ENCODE results near the gene RGS7. TPM values are rescaled to one million over a fixed set of nuclear protein-coding genes. Genes with fewer than 3 reads are reported as not detected.

Gene RGS7
- total RNA-seq, 1 experiment from 2014 or later, result 1.0 TPM

- Mint-ChIP-seq H3K36me3 (ENCODE audit: insufficient read depth, unreplicated experiment) (no peaks in the 10 kb centered on the region), H3K27ac (ENCODE audit: unreplicated experiment) (no peak overlapping the region), H3K9me3 (ENCODE audit: low read depth, unreplicated experiment) (no peaks in the 10 kb centered on the region), H3K4me1 (ENCODE audit: low read depth, unreplicated experiment) (no peaks in the 10 kb centered on the region), H3K27me3 (ENCODE audit: unreplicated experiment) (no peaks in the 10 kb centered on the region), H3K4me3 (ENCODE audit: low read depth, unreplicated experiment) (no peak overlapping the region)
- CTCF ChIA-PET, result no interaction called here
- intact Hi-C loops (cut with micrococcal nuclease; ENCODE audit: unreplicated experiment), result no loop called here
- TF ChIP-seq CTCF (IDR thresholded peaks at IDR 0.05; ENCODE audit: unreplicated experiment), result no peak
- BruUV-seq (replicated peaks), result no TSS peak
- no peak for DNase-seq
Measured at GRCh38 chr1:241317676-241318075, 39.3 kb downstream of the RGS7 start.

GRCh38 chr1:241316372-241316771 is 40.6 kb downstream of the RGS7 start:
- no peaks in the 10 kb centered on the region for H3K36me3 Mint-ChIP-seq (ENCODE audit: insufficient read depth, unreplicated experiment)
- H3K9me3 Mint-ChIP-seq (ENCODE audit: low read depth, unreplicated experiment), result no peaks in the 10 kb centered on the region
- H3K4me3 Mint-ChIP-seq (ENCODE audit: low read depth, unreplicated experiment), result no peak overlapping the region
- H3K27me3 Mint-ChIP-seq (ENCODE audit: unreplicated experiment), result no peaks in the 10 kb centered on the region
- H3K4me1 Mint-ChIP-seq (ENCODE audit: low read depth, unreplicated experiment), result no peaks in the 10 kb centered on the region
- H3K27ac Mint-ChIP-seq (ENCODE audit: unreplicated experiment), result no peak overlapping the region
- DNase-seq, result no peak
- CTCF ChIA-PET, result no interaction called here
- intact Hi-C loops (cut with micrococcal nuclease; ENCODE audit: unreplicated experiment), result no loop called here
- TF ChIP-seq CTCF (IDR thresholded peaks at IDR 0.05; ENCODE audit: unreplicated experiment), result no peak
- no TSS peak for BruUV-seq (replicated peaks)

- Mint-ChIP-seq H3K4me1 (ENCODE audit: low read depth, unreplicated experiment) (peaks cover 9% of the 10 kb centered on the region), H3K27me3 (ENCODE audit: unreplicated experiment) (no peaks in the 10 kb centered on the region), H3K9me3 (ENCODE audit: low read depth, unreplicated experiment) (no peaks in the 10 kb centered on the region), H3K4me3 (ENCODE audit: low read depth, unreplicated experiment) (no peak overlapping the region), H3K27ac (ENCODE audit: unreplicated experiment) (no peak overlapping the region), H3K36me3 (ENCODE audit: insufficient read depth, unreplicated experiment) (no peaks in the 10 kb centered on the region)
- no peak for TF ChIP-seq CTCF (IDR thresholded peaks at IDR 0.05; ENCODE audit: unreplicated experiment)
- intact Hi-C loops (cut with micrococcal nuclease; ENCODE audit: unreplicated experiment), result loop anchor here (5.0 kb wide), 2 partner anchors 96 to 176 kb away; no protein-coding TSS in a partner anchor
- BruUV-seq (replicated peaks), result no TSS peak
- CTCF ChIA-PET, result interaction anchor here (0.6 to 1.1 kb wide), 3 partner anchors 174 to 423 kb away, joined by 3 to 8 read pairs (median 6); no protein-coding TSS in a partner anchor
- DNase-seq, result no peak
Measured at GRCh38 chr1:241311056-241311746, 45.8 kb downstream of the RGS7 start.

- Mint-ChIP-seq H3K9me3 (ENCODE audit: low read depth, unreplicated experiment) (no peaks in the 10 kb centered on the region), H3K36me3 (ENCODE audit: insufficient read depth, unreplicated experiment) (no peaks in the 10 kb centered on the region), H3K4me1 (ENCODE audit: low read depth, unreplicated experiment) (peaks cover 9% of the 10 kb centered on the region), H3K4me3 (ENCODE audit: low read depth, unreplicated experiment) (no peak overlapping the region), H3K27ac (ENCODE audit: unreplicated experiment) (no peak overlapping the region), H3K27me3 (ENCODE audit: unreplicated experiment) (no peaks in the 10 kb centered on the region)
- no peak for DNase-seq
- intact Hi-C loops (cut with micrococcal nuclease; ENCODE audit: unreplicated experiment), result loop anchor here (5.0 kb wide), 2 partner anchors 97 to 177 kb away; no protein-coding TSS in a partner anchor
- CTCF ChIA-PET, result interaction anchor here (0.6 to 0.9 kb wide), 2 partner anchors 301 to 423 kb away, joined by 3 to 6 read pairs; no protein-coding TSS in a partner anchor
- no peak for TF ChIP-seq CTCF (IDR thresholded peaks at IDR 0.05; ENCODE audit: unreplicated experiment)
- no TSS peak for BruUV-seq (replicated peaks)
Measured at GRCh38 chr1:241310451-241310850, 46.6 kb downstream of the RGS7 start.

All from Calu3 (cell line).